Activated CD4-positive, CD25-positive, alpha-beta regulatory T cell treated with anti-CD3 and anti-CD28 coated beads, Interleukin-2, amount 50 U/mL, for 72 hours (primary cell): ENCODE data around the gene CCDC137.

Source experiments
- DNase-seq: peaks from one replicate; pipeline ENCODE4 v3.0.0; 2021

The CCDC137 gene

DNA sequence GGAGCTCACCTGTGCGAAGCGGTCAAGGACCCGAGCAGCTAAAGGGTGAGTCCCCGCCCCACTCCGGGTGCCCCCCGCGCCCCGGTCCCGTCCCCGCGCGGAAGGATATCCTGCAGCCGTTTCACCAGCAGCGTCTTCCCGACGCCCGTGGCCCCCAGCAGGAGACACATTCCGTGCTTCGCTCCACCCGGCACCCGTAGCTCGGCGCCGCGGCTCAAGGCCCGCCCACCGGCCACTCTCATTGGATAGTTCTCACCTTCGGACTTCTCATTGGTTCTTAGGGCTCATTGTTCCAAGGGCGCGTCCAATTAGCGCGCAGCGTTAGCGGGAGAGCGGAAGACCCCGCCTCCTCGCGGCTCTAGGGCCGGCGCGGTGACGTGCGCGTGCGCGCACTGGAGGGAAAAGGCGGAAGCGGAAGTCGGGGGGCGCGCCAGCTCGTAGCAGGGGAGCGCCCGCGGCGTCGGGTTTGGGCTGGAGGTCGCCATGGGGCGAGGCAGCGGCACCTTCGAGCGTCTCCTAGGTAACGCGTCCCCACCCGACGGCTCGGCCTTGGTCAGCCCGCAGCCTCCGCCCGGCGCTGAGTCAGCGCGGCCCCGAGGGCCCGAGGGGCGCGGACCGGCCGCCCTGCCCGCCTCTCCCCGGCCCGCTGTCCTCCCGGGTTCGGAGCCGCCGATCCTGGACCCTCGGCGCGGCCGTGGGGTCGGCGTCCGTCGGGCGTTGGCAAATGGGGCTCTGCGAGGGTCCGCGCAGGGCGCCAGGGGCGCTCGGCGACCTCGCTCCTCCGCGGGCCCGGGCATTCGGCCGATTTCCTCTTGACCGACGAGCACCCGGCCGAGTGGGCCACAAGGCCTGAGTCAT, 17.3 kb downstream of the CCDC137 start, which contains the start of the genes ARL16 and HGS:
Gene ARL16 (minus strand): TSS at position 214 of the 858 bp plus-strand sequence. CDS start 44 bp downstream, at position 170.
Gene HGS (plus strand): TSS at position 428 of the 858 bp plus-strand sequence. CDS start 56 bp downstream, at position 484.
- peak; percentile 98 for DNase-seq

GRCh38 chr17:81684442-81684911, 17.9 kb downstream of the CCDC137 start:
- DNase-seq, result no peak

GRCh38 chr17:81685108-81685507, 18.6 kb downstream of the CCDC137 start:
- DNase-seq, result no peak

DNA sequence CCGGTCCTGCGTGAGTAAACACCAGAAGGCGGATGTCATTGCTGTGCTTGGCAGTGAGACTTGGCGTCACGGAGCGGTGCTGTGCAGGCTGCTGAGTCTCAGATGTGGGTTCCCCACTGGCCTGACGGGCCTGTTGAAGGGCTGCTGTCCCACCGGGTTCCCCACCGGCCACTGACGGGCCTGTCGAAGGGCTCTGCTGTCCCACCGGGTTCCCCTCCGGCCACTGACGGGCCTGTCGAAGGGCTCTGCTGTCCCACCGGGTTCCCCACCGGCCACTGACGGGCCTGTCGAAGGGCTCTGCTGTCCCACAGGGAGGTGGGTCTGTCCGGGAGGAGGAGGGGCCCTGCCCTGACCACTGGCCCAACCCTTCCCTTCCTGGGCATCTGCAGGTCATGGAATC, 20.1 kb downstream of the CCDC137 start:
- no peak for DNase-seq

GRCh38 chr17:81687770-81688541, 21.4 kb downstream of the CCDC137 start:
- no peak for DNase-seq

- DNase-seq, result no peak
Observed at GRCh38 chr17:81688616-81689015, 22.1 kb downstream of the CCDC137 start.

GRCh38 chr17:81690066-81690465, 23.5 kb downstream of the CCDC137 start:
- DNase-seq, result no peak

DNA sequence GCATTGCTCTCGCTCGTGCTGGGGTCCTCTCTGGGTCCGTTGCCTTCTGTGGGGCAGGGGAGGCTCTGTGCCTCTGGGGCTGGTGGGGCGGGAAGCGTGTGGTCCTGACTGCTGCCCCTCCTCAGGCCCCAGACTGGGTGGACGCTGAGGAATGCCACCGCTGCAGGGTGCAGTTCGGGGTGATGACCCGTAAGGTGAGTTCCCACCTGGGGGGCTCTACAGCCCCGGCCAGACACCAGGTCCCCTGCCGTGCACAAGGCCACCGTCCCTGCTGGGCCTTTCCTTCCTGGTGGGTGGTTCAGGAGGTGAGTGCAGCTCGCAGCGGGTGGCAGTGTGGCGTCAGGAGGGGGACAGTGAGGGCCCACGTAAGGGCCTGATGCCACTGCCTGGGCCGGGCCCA, 24.0 kb downstream of the CCDC137 start:
- DNase-seq, result no peak

GRCh38 chr17:81691196-81691595, 24.7 kb downstream of the CCDC137 start:
- no peak for DNase-seq

- no peak for DNase-seq
Observed at GRCh38 chr17:81691608-81692007, 25.1 kb downstream of the CCDC137 start.

DNA sequence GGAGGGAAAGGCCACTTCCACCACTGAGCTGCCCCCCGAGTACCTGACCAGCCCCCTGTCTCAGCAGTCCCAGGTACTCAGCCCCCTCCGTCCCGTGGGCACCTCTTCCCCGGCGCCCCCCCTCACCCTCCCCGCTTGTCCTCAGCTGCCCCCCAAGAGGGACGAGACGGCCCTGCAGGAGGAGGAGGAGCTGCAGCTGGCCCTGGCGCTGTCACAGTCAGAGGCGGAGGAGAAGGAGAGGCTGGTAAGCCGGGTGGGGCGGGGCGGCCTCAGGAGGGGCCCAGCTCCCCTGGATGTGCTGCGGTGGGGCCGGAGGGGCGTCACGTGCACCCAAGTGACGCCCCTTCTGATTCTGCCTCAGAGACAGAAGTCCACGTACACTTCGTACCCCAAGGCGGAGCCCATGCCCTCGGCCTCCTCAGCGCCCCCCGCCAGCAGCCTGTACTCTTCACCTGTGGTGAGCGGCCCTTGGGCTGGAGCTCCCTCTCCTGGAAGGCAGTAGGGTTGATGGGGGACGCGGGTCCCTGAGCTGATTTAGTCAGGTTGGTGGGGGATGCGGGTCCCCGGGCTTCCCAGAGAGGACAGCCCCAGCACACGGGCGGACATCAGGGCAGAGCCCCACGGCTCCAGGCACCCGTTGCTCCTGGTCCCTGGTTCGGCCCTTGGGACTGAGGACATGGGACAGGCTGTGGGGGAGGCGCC, 27.1 kb downstream of the CCDC137 start:
- no peak for DNase-seq

DNA sequence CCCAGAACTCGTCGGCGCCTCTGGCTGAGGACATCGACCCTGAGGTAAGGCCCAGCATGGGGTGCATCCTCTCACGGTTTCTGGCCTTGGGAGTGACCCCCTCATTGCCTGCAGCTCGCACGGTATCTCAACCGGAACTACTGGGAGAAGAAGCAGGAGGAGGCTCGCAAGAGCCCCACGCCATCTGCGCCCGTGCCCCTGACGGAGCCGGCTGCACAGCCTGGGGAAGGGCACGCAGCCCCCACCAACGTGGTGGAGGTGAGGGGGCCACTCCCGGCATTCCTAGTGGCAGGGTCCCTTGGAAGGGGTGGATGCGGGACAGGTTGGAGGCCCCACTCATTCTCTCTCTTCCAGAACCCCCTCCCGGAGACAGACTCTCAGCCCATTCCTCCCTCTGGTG, 28.3 kb downstream of the CCDC137 start:
- no peak for DNase-seq

GRCh38 chr17:81695211-81695610, 28.7 kb downstream of the CCDC137 start:
- DNase-seq, result no peak

DNA sequence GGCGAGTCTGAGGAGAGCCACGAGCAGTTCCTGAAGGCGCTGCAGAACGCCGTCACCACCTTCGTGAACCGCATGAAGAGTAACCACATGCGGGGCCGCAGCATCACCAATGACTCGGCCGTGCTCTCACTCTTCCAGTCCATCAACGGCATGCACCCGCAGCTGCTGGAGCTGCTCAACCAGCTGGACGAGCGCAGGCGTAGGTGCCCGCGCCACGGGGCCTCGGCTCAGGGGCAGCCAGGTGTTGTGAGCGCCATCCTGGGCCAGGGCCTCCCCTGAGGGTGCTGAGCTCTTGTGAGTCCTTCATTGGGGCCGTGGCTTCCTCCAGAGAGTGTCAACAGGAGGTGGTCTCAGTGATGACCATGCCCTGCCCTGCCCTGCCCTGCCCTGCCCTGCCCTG, 29.3 kb downstream of the CCDC137 start:
- no peak for DNase-seq

- no peak for DNase-seq
Observed at GRCh38 chr17:81696218-81696941, 29.8 kb downstream of the CCDC137 start.

- DNase-seq, result no peak
Observed at GRCh38 chr17:81697261-81698044, 30.9 kb downstream of the CCDC137 start.

DNA sequence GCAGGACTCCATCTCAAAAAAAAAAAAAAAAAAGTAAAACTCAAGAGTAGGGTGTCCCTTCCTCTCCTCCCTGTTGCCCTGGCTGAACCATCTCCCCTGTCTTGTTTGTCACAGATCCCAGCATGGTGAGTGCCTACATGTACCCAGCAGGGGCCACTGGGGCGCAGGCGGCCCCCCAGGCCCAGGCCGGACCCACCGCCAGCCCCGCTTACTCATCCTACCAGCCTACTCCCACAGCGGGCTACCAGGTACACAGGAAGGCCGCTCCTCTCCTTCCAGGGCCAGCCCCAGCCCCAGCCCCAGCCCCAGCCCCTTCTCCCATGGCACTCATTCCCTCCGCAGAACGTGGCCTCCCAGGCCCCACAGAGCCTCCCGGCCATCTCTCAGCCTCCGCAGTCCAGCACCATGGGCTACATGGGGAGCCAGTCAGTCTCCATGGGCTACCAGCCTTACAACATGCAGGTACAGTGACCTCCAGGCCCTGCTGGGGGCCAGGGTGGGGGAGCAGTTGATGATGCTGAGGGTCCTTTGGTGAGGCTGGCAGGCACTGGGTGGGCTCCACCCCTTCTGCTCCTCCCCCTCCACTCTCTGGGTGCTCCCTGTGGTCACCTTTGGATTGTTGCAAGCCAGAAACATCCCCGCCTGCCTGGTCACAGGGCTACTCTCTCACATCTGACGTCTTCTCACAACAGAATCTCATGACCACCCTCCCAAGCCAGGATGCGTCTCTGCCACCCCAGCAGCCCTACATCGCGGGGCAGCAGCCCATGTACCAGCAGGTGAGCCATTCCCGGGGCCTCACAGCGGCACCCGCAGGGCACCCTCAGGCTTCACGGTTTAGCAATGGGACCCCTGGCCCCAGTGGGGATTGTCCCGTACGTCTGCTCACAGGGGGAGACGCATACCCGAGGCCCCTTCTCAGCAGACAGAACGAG, 34.1 kb downstream of the CCDC137 start:
- DNase-seq, result no peak

DNA sequence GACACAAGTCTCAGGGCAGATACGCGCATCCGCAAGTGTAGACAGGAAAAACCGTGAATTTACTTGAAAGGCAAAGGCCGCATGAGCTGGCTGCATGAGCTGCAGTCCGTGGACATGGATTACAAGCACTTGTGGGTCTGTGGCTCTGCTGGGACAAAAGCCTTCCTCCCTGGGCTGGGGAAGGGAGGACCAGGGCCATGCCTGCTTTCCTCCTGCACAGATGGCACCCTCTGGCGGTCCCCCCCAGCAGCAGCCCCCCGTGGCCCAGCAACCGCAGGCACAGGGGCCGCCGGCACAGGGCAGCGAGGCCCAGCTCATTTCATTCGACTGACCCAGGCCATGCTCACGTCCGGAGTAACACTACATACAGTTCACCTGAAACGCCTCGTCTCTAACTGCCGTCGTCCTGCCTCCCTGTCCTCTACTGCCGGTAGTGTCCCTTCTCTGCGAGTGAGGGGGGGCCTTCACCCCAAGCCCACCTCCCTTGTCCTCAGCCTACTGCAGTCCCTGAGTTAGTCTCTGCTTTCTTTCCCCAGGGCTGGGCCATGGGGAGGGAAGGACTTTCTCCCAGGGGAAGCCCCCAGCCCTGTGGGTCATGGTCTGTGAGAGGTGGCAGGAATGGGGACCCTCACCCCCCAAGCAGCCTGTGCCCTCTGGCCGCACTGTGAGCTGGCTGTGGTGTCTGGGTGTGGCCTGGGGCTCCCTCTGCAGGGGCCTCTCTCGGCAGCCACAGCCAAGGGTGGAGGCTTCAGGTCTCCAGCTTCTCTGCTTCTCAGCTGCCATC, 34.9 kb downstream of the CCDC137 start:
- DNase-seq, result no peak

DNA sequence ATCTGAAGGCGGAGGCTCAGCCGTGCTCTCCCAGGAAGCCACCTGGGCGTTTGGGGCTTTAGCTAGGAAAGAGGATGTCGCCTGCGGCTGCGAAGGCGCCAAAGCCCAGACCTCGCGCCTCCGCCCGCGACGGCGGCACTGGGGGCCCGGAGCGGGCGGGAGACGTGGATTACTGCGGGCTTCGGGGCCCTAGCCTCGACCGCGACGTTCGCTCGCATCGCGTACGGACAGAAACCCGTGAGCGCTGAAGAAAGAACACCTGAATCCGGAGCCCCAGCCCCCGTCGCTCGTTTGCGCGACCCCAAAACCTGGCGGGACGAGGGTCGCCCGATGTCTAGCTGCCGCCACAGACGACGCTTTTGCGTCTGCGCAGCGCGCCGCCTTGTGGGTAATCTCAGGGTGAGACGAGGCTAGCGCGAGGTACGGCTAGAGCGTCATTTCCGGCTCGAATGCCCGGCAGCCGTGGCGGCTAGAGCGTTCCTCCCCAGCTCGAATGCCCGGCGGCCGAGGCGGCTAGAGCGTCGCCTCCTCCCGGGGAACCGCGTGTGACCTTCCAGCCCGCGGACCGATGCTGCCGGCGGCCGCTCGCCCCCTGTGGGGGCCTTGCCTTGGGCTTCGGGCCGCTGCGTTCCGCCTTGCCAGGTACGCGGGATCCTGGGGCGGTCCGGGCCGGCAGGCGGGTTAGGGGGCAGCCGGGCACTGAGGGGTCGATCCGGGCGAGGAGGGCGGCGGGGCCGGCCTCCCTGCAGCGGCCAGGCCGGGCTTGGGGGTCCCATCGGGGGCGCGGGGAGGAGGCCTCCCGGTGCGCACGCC, 36.6 kb downstream of the CCDC137 start, which contains the start of gene MRPL12:
Gene MRPL12 (plus strand): TSS at position 434 of the 813 bp plus-strand sequence. CDS start 135 bp downstream, at position 569.
- DNase-seq, result peak; percentile 86
